DND-41 (cell line): Measurements from ENCODE around the gene BAIAP2L1.

ENCODE experiments used
- ATAC-seq: fragments of 200-7000 bp; cut with Tn5 transposase; 3 replicates; pipeline ENCODE4 v1.9.1; 2021; ENCODE audit warnings: low read depth; ENCODE audit not compliant: insufficient read depth
- DNase-seq: peaks from one replicate; pipeline ENCODE4 v3.0.0-alpha.2; 2020
- H2AFZ ChIP-seq: 2 replicates; pipeline ENCODE4 v1.6.0; 2012; ENCODE audit warnings: low read depth, low read length
- H3K27ac ChIP-seq: 2 replicates; pipeline ENCODE4 v1.5.1; 2012; ENCODE audit warnings: low read length, inconsistent platforms
- H3K27me3 ChIP-seq: fragments of 200-600 bp; sonication (generic); 2 replicates; pipeline ENCODE4 v1.6.0; 2012; ENCODE audit warnings: low read length, mild to moderate bottlenecking, inconsistent platforms; ENCODE audit not compliant: insufficient read depth, poor library complexity
- H3K36me3 ChIP-seq: 2 replicates; pipeline ENCODE4 v1.5.1; 2012; ENCODE audit warnings: low read length, inconsistent platforms; ENCODE audit not compliant: insufficient read depth
- H3K4me1 ChIP-seq: 2 replicates; pipeline ENCODE4 v1.5.1; 2012; ENCODE audit warnings: mild to moderate bottlenecking, low read length; ENCODE audit not compliant: insufficient read depth
- H3K4me2 ChIP-seq: 2 replicates; pipeline ENCODE4 v1.6.0; 2012; ENCODE audit warnings: mild to moderate bottlenecking, moderate library complexity, low read length, inconsistent platforms; ENCODE audit not compliant: insufficient read depth
- H3K4me3 ChIP-seq, 2 experiments: fragments of 200-600 bp in 1 of 2; shearing (Covaris generic) in 1 of 2; 2 replicates each; pipeline ENCODE4 v1.5.1; 2012 to 2016; ENCODE audit warnings: inconsistent platforms in 2 of 2, low read length in 2 of 2, mild to moderate bottlenecking in 2 of 2, low read depth in 1 of 2, moderate library complexity in 1 of 2
- H3K79me2 ChIP-seq: 2 replicates; pipeline ENCODE4 v1.6.0; 2012; ENCODE audit warnings: low read length, inconsistent platforms; ENCODE audit not compliant: insufficient read depth
- H3K9ac ChIP-seq: 2 replicates; pipeline ENCODE4 v1.6.0; 2012; ENCODE audit warnings: low read depth, mild to moderate bottlenecking, inconsistent platforms, low read length, moderate library complexity
- H3K9me3 ChIP-seq: 2 replicates; pipeline ENCODE4 v1.5.1; 2012; ENCODE audit warnings: low read length, moderate library complexity, mild to moderate bottlenecking, inconsistent platforms; ENCODE audit not compliant: insufficient read depth, severe bottlenecking
- H4K20me1 ChIP-seq: 2 replicates; pipeline ENCODE4 v1.6.0; 2012; ENCODE audit warnings: low read length; ENCODE audit not compliant: insufficient read depth
- EZH2 ChIP-seq: IDR thresholded peaks from 3 replicates; pipeline ENCODE4 v1.6.1; 2012; ENCODE audit warnings: borderline replicate concordance, low read depth, mild to moderate bottlenecking, moderate library complexity, low read length, inconsistent platforms; ENCODE audit not compliant: severe bottlenecking
- TF ChIP-seq, protein P1 (sequence below): IDR thresholded peaks from 2 replicates; pipeline ENCODE4 v1.5.1; 2012; ENCODE audit warnings: borderline replicate concordance, low read length, moderate library complexity, mild to moderate bottlenecking; ENCODE audit not compliant: poor library complexity, severe bottlenecking; ENCODE audit errors: extremely low read depth

Gene BAIAP2L1

DNA sequence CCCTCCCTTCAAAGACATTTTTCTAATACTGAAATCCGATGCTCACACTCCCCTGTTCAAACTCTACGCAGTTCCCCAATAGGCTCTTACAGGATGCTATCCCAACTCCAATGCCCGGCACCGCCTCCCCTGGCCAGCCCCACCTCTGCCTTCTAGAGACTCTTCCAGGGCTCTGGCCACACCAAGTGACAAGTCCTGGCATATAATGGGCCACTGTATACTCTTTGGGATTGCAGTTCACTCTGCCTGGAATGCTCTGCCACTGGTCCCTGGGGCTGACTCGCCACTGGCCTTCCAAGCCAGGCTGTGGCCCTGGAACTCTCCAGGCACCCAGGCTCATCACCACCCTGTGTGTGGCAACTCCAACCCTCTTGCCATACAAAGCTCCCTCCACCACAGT, 122.5 kb downstream of the BAIAP2L1 start:
- no peak for ATAC-seq

GRCh38 chr7:98276241-98276761, 124.6 kb downstream of the BAIAP2L1 start:
- DNase-seq (no peak), ATAC-seq (no peak)
- H3K4me1 ChIP-seq: peaks cover 6% of the 10 kb centered on the region
- H3K4me2 ChIP-seq: no peak overlapping the region
- H3K9me3 ChIP-seq: no peaks in the 10 kb centered on the region
- no peaks in the 10 kb centered on the region for H3K79me2 ChIP-seq
- H2AFZ ChIP-seq: no peak overlapping the region
- H3K4me3 ChIP-seq: no peak overlapping the region
- H3K27me3 ChIP-seq: no peaks in the 10 kb centered on the region
- TF ChIP-seq, protein P1, sequence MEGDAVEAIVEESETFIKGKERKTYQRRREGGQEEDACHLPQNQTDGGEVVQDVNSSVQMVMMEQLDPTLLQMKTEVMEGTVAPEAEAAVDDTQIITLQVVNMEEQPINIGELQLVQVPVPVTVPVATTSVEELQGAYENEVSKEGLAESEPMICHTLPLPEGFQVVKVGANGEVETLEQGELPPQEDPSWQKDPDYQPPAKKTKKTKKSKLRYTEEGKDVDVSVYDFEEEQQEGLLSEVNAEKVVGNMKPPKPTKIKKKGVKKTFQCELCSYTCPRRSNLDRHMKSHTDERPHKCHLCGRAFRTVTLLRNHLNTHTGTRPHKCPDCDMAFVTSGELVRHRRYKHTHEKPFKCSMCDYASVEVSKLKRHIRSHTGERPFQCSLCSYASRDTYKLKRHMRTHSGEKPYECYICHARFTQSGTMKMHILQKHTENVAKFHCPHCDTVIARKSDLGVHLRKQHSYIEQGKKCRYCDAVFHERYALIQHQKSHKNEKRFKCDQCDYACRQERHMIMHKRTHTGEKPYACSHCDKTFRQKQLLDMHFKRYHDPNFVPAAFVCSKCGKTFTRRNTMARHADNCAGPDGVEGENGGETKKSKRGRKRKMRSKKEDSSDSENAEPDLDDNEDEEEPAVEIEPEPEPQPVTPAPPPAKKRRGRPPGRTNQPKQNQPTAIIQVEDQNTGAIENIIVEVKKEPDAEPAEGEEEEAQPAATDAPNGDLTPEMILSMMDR: no peak
- H3K9ac ChIP-seq: no peak overlapping the region
- H3K36me3 ChIP-seq: no peaks in the 10 kb centered on the region
- no peak overlapping the region for H3K27ac ChIP-seq
- no peaks in the 10 kb centered on the region for H4K20me1 ChIP-seq

More for the DNA sequence above, 122.5 kb downstream of the BAIAP2L1 start:
- TF ChIP-seq, protein P1: no peak
- no peak for TF ChIP-seq EZH2
- H2AFZ ChIP-seq: no peak overlapping the region
- DNase-seq: no peak
- H3K4me2 ChIP-seq: no peak overlapping the region
- H3K27me3 ChIP-seq: no peaks in the 10 kb centered on the region
- H4K20me1 ChIP-seq: peaks cover 12% of the 10 kb centered on the region
- no peak overlapping the region for H3K9ac ChIP-seq
- peaks cover 19% of the 10 kb centered on the region for H3K4me1 ChIP-seq
- no peak overlapping the region for H3K27ac ChIP-seq
- H3K79me2 ChIP-seq: peaks cover 17% of the 10 kb centered on the region
- H3K36me3 ChIP-seq: peaks cover 12% of the 10 kb centered on the region; the same call in 1 of the 2 replicates
- no peaks in the 10 kb centered on the region for H3K9me3 ChIP-seq
- no peak overlapping the region for H3K4me3 ChIP-seq

DNA sequence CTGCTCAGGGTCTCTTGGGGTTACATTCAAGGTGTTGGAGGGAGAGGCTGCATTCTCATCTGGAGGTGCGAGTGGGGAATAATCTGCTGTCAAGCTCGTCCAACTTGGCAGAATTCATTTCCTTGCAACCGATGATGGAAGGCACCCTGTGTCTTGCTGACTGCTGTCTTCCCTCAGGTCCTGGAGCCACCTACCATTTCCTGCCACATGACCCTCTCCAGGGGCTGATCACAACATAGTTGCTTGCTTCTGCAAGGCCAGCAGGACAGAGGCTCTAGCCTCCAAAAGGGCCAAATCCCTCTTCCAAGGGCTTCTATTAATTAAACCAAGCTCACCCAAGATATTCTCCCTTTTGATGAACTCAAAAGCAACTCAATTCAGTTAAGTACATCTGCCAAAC, 133.6 kb downstream of the BAIAP2L1 start:
- H3K9ac ChIP-seq: no peak overlapping the region
- H3K9me3 ChIP-seq: no peaks in the 10 kb centered on the region
- DNase-seq: no peak
- no peak overlapping the region for H2AFZ ChIP-seq
- ATAC-seq: no peak
- no peaks in the 10 kb centered on the region for H4K20me1 ChIP-seq
- no peak overlapping the region for H3K27ac ChIP-seq
- no peaks in the 10 kb centered on the region for H3K79me2 ChIP-seq
- no peaks in the 10 kb centered on the region for H3K36me3 ChIP-seq
- H3K4me3 ChIP-seq: no peak overlapping the region
- no peak for TF ChIP-seq EZH2
- TF ChIP-seq, protein P1: no peak
- H3K4me2 ChIP-seq: no peak overlapping the region
- H3K4me1 ChIP-seq: no peaks in the 10 kb centered on the region
- H3K27me3 ChIP-seq: no peaks in the 10 kb centered on the region

GRCh38 chr7:98266840-98267239, 134.1 kb downstream of the BAIAP2L1 start:
- ATAC-seq: no peak
- H3K4me3 ChIP-seq: no peak overlapping the region
- no peak overlapping the region for H3K27ac ChIP-seq
- no peaks in the 10 kb centered on the region for H3K27me3 ChIP-seq
- H4K20me1 ChIP-seq: no peaks in the 10 kb centered on the region
- no peak for DNase-seq
- H3K36me3 ChIP-seq: no peaks in the 10 kb centered on the region
- no peaks in the 10 kb centered on the region for H3K79me2 ChIP-seq
- no peak overlapping the region for H3K4me2 ChIP-seq
- no peaks in the 10 kb centered on the region for H3K9me3 ChIP-seq
- no peak overlapping the region for H2AFZ ChIP-seq
- TF ChIP-seq, protein P1: peak; percentile 23
- TF ChIP-seq EZH2: no peak
- H3K9ac ChIP-seq: no peak overlapping the region
- H3K4me1 ChIP-seq: no peaks in the 10 kb centered on the region
